Measurements from ENCODE around the gene FXYD1.
"Not testable (repeated sequence)": the region's sequence is repeated elsewhere in the genome, so short reads cannot be mapped to it uniquely, and the experiment has no call there.

Gene FXYD1

GRCh38 chr19:35144259-35144599 lies 5.6 kb downstream of the FXYD1 start:
- no peak for DNase-seq

- DNase-seq: peak; percentile 67
Observed at GRCh38 chr19:35144600-35145436, 6.2 kb downstream of the FXYD1 start.

- DNase-seq: no peak
Observed at GRCh38 chr19:35146746-35147459, 8.3 kb downstream of the FXYD1 start.

GRCh38 chr19:35149463-35149862 lies 10.8 kb downstream of the FXYD1 start:
- no peak for DNase-seq

- DNase-seq: no peak
Observed at GRCh38 chr19:35150445-35150844, 11.8 kb downstream of the FXYD1 start.

GRCh38 chr19:35151273-35152065 lies 12.8 kb downstream of the FXYD1 start:
- no peak for DNase-seq

- DNase-seq: not testable (repeated sequence)
Observed at GRCh38 chr19:35153129-35153522, 14.5 kb downstream of the FXYD1 start.

GRCh38 chr19:35153701-35154524 lies 15.3 kb downstream of the FXYD1 start:
- DNase-seq: peak; percentile 85

GRCh38 chr19:35154525-35155406 lies 16.1 kb downstream of the FXYD1 start, which contains the start of gene FXYD5:
FXYD5 (plus strand) TSS chr19:35154735; CDS start chr19:35155551, 816 bp downstream.
- DNase-seq: peak; percentile 92

- peak; percentile 49 for DNase-seq
Observed at GRCh38 chr19:35155441-35155840, 16.8 kb downstream of the FXYD1 start.

- no peak for DNase-seq
Observed at GRCh38 chr19:35155981-35156672, 17.5 kb downstream of the FXYD1 start.

GRCh38 chr19:35156673-35157014 lies 18.0 kb downstream of the FXYD1 start:
- DNase-seq: no peak

GRCh38 chr19:35157431-35157830 lies 18.8 kb downstream of the FXYD1 start:
- no peak for DNase-seq

GRCh38 chr19:35159606-35160005 lies 21.0 kb downstream of the FXYD1 start:
- no peak for DNase-seq

- DNase-seq: no peak
Observed at GRCh38 chr19:35160629-35161433, 22.2 kb downstream of the FXYD1 start.

GRCh38 chr19:35161434-35161743 lies 22.8 kb downstream of the FXYD1 start:
- no peak for DNase-seq

GRCh38 chr19:35162471-35163326 lies 24.1 kb downstream of the FXYD1 start:
- no peak for DNase-seq

GRCh38 chr19:35164418-35164817 lies 25.8 kb downstream of the FXYD1 start:
- no peak for DNase-seq

All from hematopoietic multipotent progenitor cell treated with erythropoietin and hydrocortisone succinate and interleukin-3 and kit ligand, for 4 days (in vitro differentiated cells).